PFSK-1 (cell line): Measurements from ENCODE around the gene NUP58.

Source experiments
- FOXP2 ChIP-seq: optimal IDR thresholded peaks from 2 replicates; pipeline ENCODE3; 2011; ENCODE audit warnings: borderline replicate concordance, control low read depth, inconsistent platforms; ENCODE audit not compliant: insufficient read depth; ENCODE audit errors: extremely low read length, extremely low read depth
- POLR2AphosphoS5 ChIP-seq: IDR thresholded peaks from 2 replicates; pipeline ENCODE4 v1.6.1; 2012; ENCODE audit warnings: low read depth, mild to moderate bottlenecking, control low read depth, low read length, moderate library complexity
- REST ChIP-seq, 2 experiments: IDR thresholded peaks; 2 replicates each; pipeline versions ENCODE4 v1.6.1 to v1.8.0; 2011 to 2012; ENCODE audit warnings: low read depth in 2 of 2, low read length in 2 of 2, control low read depth in 1 of 2, inconsistent platforms in 1 of 2, mild to moderate bottlenecking in 1 of 2, moderate library complexity in 1 of 2; ENCODE audit not compliant: insufficient read depth in 1 of 2
- SIN3A ChIP-seq: IDR thresholded peaks from 2 replicates; pipeline ENCODE4 v1.6.1; 2012; ENCODE audit warnings: mild to moderate bottlenecking, low read length, moderate library complexity, borderline replicate concordance; ENCODE audit not compliant: insufficient read depth
- TAF1 ChIP-seq: IDR thresholded peaks from 2 replicates; pipeline ENCODE4 v1.6.1; 2012; ENCODE audit warnings: low read length, control low read depth, borderline replicate concordance; ENCODE audit not compliant: insufficient read depth

Gene NUP58

DNA sequence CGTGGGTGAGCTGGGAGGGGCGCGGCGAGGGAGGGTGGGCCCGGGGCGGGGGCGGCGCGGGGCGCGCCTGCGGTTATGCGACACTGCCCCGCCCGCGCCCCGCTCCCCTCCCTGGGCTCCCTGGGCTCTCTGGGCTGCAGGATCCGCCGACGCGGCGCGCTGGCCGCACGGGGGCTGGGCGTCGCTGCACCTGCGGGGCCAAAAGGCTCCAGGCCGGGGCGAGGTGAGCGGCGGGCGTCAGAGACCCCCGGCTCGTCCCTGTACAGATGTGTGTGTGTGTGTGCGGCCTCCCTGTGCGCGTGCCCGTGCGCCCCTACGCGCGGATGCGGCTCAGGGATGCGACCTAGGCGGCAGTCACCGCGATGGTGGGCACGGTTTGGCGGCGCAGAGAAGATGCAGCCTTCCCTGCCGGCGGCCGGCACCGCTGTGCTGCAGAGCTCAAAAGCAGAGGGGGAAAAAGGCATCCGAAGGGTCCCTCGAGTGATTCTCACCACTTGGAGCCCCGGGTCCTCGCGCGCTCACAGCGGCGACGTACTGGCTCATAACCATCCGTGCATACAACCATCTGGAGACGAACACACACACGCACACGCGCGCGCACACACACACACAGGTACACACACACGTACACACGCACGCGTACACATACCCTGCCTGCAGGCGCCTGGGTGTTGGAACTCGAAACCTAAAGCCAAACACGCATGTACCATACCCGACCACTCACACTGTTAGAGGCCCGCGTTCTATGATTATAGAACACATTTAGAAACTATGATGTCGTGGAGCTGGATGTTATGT, 71.1 kb downstream of the NUP58 start:
- no peak for TF ChIP-seq POLR2AphosphoS5
- TF ChIP-seq REST (IDR thresholded peaks at IDR 0.05; ENCODE audit: insufficient read depth in 1 of 2, low read depth in 2 of 2, low read length in 2 of 2), result no peak
- no peak for TF ChIP-seq SIN3A
- TF ChIP-seq FOXP2, result no peak
- TF ChIP-seq TAF1, result no peak

- no peak for TF ChIP-seq FOXP2
- no peak for TF ChIP-seq REST (IDR thresholded peaks at IDR 0.05; ENCODE audit: insufficient read depth in 1 of 2, low read depth in 2 of 2, low read length in 2 of 2)
- TF ChIP-seq TAF1, result no peak
- TF ChIP-seq POLR2AphosphoS5, result no peak
- TF ChIP-seq SIN3A, result no peak
Measured at GRCh38 chr13:25375727-25376358, 74.4 kb downstream of the NUP58 start.

DNA sequence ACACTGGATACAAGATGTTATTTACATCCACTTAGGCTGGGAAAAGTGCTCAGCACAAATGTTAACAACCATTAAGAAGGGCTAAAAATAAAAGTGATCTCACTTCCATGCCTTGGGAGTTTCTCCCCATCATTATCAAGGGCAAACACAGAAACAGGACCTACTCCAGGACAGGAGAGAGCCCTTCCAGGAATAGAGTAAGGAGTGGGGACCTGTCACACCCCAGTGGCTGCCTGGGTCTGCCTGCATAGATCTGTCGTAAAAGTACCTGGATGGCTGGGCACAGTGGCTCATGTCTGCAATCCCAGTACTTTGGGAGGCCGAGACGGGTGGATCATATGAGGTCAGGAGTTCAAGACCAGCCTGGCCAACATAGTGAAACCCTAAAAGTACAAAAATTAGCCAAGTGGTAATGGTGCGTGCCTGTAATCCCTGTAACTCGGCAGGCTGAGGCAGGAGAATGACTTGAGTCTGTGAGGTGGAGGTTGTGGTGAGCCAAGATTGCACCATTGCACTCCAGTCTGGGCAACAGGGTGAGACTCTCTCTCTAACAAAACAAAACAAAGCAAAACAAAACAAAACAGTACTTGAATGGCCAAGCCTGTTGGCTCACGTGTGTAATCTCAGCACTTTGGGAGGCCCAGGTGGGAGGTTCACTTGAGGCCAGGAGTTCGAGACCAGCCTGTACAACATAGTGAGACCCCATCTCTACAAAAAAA, 76.0 kb downstream of the NUP58 start:
- no peak for TF ChIP-seq FOXP2
- TF ChIP-seq SIN3A, result no peak

- TF ChIP-seq TAF1 (no peak), POLR2AphosphoS5 (no peak), REST (IDR thresholded peaks at IDR 0.05; ENCODE audit: insufficient read depth in 1 of 2, low read depth in 2 of 2, low read length in 2 of 2) (no peak), SIN3A (no peak), FOXP2 (no peak)
Measured at GRCh38 chr13:25378528-25378927, 77.1 kb downstream of the NUP58 start.

GRCh38 chr13:25379011-25379410, 77.6 kb downstream of the NUP58 start:
- no peak for TF ChIP-seq POLR2AphosphoS5
- TF ChIP-seq FOXP2, result no peak
- no peak for TF ChIP-seq TAF1
- no peak for TF ChIP-seq SIN3A
- TF ChIP-seq REST (IDR thresholded peaks at IDR 0.05; ENCODE audit: insufficient read depth in 1 of 2, low read depth in 2 of 2, low read length in 2 of 2), result no peak
